AG09309 (cell line): ENCODE data around the gene JAKMIP1.
"Not testable (repeated sequence)": the region's sequence is repeated elsewhere in the genome, so short reads cannot be mapped to it uniquely, and the experiment has no call there.

Experiments used
- DNase-seq: peaks from one replicate; pipeline ENCODE4 v3.0.0-alpha.2; 2010; ENCODE audit warnings: low read depth
- H3K4me3 ChIP-seq: 2 replicates; pipeline ENCODE4 v1.5.1; 2011; ENCODE audit warnings: mild to moderate bottlenecking, low read depth, low read length, moderate library complexity; ENCODE audit not compliant: control insufficient read depth
- TF ChIP-seq, protein P1 (sequence below): IDR thresholded peaks from 2 replicates; pipeline ENCODE4 v1.5.1; 2011; ENCODE audit warnings: mild to moderate bottlenecking, low read depth, low read length, inconsistent platforms; ENCODE audit not compliant: insufficient read depth, control insufficient read depth; ENCODE audit errors: missing control alignments

The JAKMIP1 gene

DNA sequence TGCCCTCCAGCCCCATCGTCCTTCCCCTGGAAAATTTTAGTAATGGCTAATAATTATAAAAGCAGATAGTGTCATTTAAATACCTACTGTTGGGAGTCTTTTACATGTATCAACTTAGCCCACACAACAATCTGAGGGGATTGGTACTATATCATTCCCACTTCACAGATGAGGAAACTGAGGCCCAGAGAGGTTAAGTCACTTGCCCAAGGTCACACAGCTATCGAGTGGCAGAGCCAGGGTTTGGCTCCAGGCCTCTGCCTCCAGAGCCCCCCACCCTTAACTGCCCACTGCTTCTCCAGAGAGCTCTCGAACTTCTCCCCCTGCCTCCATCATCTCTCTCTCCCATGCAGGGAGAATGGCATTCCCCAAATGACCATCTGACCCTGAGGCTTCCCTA, 189.6 kb downstream of the JAKMIP1 start:
- no peak for DNase-seq
- TF ChIP-seq, protein P1, sequence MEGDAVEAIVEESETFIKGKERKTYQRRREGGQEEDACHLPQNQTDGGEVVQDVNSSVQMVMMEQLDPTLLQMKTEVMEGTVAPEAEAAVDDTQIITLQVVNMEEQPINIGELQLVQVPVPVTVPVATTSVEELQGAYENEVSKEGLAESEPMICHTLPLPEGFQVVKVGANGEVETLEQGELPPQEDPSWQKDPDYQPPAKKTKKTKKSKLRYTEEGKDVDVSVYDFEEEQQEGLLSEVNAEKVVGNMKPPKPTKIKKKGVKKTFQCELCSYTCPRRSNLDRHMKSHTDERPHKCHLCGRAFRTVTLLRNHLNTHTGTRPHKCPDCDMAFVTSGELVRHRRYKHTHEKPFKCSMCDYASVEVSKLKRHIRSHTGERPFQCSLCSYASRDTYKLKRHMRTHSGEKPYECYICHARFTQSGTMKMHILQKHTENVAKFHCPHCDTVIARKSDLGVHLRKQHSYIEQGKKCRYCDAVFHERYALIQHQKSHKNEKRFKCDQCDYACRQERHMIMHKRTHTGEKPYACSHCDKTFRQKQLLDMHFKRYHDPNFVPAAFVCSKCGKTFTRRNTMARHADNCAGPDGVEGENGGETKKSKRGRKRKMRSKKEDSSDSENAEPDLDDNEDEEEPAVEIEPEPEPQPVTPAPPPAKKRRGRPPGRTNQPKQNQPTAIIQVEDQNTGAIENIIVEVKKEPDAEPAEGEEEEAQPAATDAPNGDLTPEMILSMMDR, result no peak
- H3K4me3 ChIP-seq, result no peak overlapping the region

DNA sequence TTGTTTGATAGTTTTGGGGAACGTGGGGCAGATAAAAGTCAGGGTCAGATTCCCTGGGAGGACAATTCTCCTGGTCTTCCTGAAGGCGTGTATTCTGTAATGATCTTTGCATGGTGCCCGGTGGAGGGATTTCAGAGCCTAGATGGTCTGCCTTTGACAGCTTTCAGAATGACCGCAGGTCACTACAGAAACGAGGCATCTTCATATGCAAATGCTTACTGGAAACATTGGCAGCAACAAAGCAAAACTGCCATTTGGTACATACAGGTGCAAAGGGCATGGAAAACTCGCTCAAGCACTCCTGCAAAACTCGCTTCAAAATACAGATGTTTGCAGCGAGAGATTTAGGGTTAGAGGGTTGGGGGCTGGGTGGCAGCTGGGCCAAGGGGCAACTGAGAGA, 190.9 kb downstream of the JAKMIP1 start:
- no peak overlapping the region for H3K4me3 ChIP-seq
- no peak for DNase-seq
- TF ChIP-seq, protein P1, result no peak

- no peak for DNase-seq
- TF ChIP-seq, protein P1, result no peak
- H3K4me3 ChIP-seq, result no peak overlapping the region
Observed at GRCh38 chr4:6008766-6009385, 191.5 kb downstream of the JAKMIP1 start.

GRCh38 chr4:6008092-6008551, 192.2 kb downstream of the JAKMIP1 start:
- H3K4me3 ChIP-seq, result no peak overlapping the region
- TF ChIP-seq, protein P1, result no peak
- no peak for DNase-seq

GRCh38 chr4:6005175-6005574, 195.2 kb downstream of the JAKMIP1 start:
- no peak overlapping the region for H3K4me3 ChIP-seq
- TF ChIP-seq, protein P1, result no peak
- no peak for DNase-seq

DNA sequence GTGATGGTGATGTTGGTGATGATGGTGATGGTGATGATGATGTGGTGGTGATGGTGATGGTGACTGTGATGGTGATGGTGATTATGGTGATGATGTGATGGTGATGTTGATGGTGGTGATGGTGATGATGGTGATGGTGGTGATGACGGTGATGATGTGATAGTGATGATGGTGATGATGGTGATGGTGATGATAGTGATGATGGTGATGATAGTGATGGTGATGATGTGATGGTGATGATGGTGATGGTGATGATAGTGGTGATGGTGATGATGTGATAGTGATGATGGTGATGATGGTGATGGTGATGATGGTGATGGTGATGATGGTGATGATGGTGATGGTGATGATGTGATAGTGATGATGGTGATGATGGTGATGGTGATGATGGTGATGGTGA, 196.9 kb downstream of the JAKMIP1 start:
- not testable (repeated sequence) for H3K4me3 ChIP-seq, DNase-seq

- no peak for DNase-seq
- TF ChIP-seq, protein P1, result no peak
- H3K4me3 ChIP-seq, result no peak overlapping the region
Observed at GRCh38 chr4:6002926-6003325, 197.4 kb downstream of the JAKMIP1 start.
